ENCODE results near the gene MMP28. TPM values are rescaled to one million over a fixed set of nuclear protein-coding genes. Genes with fewer than 3 reads are reported as not detected.

The MMP28 gene
- total RNA-seq, 4 donors from 2014 or later, result 21.6 to 46.1 (median 42.7) TPM

GRCh38 chr17:35788477-35789368 is 6.7 kb downstream of the MMP28 start:
- TF ChIP-seq, protein P1, sequence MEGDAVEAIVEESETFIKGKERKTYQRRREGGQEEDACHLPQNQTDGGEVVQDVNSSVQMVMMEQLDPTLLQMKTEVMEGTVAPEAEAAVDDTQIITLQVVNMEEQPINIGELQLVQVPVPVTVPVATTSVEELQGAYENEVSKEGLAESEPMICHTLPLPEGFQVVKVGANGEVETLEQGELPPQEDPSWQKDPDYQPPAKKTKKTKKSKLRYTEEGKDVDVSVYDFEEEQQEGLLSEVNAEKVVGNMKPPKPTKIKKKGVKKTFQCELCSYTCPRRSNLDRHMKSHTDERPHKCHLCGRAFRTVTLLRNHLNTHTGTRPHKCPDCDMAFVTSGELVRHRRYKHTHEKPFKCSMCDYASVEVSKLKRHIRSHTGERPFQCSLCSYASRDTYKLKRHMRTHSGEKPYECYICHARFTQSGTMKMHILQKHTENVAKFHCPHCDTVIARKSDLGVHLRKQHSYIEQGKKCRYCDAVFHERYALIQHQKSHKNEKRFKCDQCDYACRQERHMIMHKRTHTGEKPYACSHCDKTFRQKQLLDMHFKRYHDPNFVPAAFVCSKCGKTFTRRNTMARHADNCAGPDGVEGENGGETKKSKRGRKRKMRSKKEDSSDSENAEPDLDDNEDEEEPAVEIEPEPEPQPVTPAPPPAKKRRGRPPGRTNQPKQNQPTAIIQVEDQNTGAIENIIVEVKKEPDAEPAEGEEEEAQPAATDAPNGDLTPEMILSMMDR (IDR thresholded peaks at IDR 0.05; ENCODE audit: low read depth), result no peak

- TF ChIP-seq, protein P1 (IDR thresholded peaks at IDR 0.05; ENCODE audit: low read depth), result no peak
These were observed 8.5 kb downstream of the MMP28 start for GRCh38 chr17:35786941-35787432.

DNA sequence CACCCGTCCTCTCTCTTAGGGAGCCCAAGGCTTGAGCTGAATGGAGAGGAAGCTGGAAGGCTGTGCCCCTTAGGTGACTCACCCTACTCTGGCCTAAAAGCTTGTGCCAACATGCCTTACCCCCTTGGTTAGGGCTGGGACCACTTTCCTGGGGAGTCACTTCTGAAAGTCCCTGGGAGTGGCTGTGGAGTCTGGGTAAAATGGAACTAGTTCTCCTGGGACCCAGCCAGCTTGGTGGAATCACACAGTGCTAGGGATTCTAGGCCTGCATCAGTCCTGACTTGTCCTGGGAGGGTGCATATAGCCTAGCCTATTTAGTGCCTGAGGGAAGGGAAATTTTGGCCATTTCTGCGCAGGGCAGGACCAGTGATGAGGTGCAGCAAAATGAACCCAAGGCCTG is 10.5 kb downstream of the MMP28 start:
- TF ChIP-seq, protein P1 (IDR thresholded peaks at IDR 0.05; ENCODE audit: low read depth), result no peak

DNA sequence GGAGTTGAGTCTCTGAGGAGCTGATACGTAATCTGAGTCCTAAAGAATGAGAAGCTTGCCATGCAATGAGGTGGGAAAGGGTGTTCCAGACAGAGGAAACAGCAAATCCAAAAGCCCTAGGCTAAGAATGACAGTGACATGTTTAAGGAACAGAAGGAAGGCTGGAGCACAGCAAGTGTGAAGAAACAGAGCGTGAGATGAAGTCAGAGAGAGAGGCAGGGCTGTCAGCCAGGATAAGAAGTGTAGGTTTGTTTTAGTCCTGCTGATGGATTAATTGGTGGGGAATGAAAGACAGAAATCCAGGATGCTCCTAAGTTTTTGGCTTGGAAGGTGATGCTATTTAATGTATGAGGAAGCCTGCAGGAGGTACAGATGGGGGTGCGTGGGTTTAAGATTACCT is 14.5 kb downstream of the MMP28 start:
- TF ChIP-seq, protein P1 (IDR thresholded peaks at IDR 0.05; ENCODE audit: low read depth), result no peak

GRCh38 chr17:35778641-35779196 is 16.7 kb downstream of the MMP28 start:
- TF ChIP-seq, protein P1 (IDR thresholded peaks at IDR 0.05; ENCODE audit: low read depth), result no peak

DNA sequence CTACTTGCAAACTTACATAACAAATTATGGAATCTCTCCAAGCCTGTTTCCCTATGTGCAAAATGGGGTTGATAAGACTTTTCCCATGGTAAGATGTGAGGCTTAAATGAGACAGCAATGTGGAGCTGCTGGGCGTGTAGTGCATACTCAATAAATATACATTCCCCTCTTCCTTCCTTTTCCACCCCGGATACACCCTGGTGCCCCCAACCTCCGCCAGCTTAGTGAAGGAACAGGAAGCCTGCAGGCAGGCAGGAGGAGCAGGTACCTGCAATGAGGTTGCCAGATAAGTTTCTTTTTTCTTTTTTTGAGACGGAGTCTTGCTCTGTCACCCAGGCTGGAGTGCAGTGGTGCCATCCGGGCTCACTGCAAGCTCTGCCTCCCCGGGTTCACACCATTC is 19.9 kb downstream of the MMP28 start:
- TF ChIP-seq, protein P1 (IDR thresholded peaks at IDR 0.05; ENCODE audit: low read depth), result no peak

GRCh38 chr17:35775039-35775438 is 20.4 kb downstream of the MMP28 start:
- TF ChIP-seq, protein P1 (IDR thresholded peaks at IDR 0.05; ENCODE audit: low read depth), result no peak

Data from subcutaneous adipose tissue (tissue), 4 donors.